ENCODE measurements around the gene PLA2G2F. TPM values are rescaled to one million over a fixed set of nuclear protein-coding genes. Genes with fewer than 3 reads are reported as not detected.

Gene PLA2G2F
- total RNA-seq, 4 donors from 2014 or later = not detected

GRCh38 chr1:20192871-20193411 lies 53.8 kb downstream of the PLA2G2F start:
- peaks cover 16 to 77% (median 74%) of the 10 kb centered on the region in 4 donors for H3K4me1 ChIP-seq
- no peaks in the 10 kb centered on the region for H3K9me3 ChIP-seq
- H3K27ac ChIP-seq (replicated peaks in 1 of 4) = peak overlapping the region; percentile 52 to 71 (median 64)
- WGBS = 94% methylated on average over 1 of the region's 1 CpG
- peaks cover 0 to 12% (median 5%) of the 10 kb centered on the region in 4 donors for H3K36me3 ChIP-seq
- TF ChIP-seq CTCF (IDR thresholded peaks at IDR 0.05) (no peak), EP300 (IDR thresholded peaks at IDR 0.05) (no peak), POLR2AphosphoS5 (IDR thresholded peaks at IDR 0.05) (no peak), POLR2A (IDR thresholded peaks at IDR 0.05; ENCODE audit: low read depth) (no peak)
- intact Hi-C loops (cut with DNase I) = no loop called here
- no peaks in the 10 kb centered on the region for H3K27me3 ChIP-seq
- H3K4me3 ChIP-seq = no peak overlapping the region
- DNase-seq (ENCODE audit: extremely low spot score) = no peak

- H3K36me3 ChIP-seq = peaks cover 0 to 12% (median 5%) of the 10 kb centered on the region in 4 donors
- DNase-seq (ENCODE audit: extremely low spot score) = no peak
- peak overlapping the region in 1 of 4 donors; percentile 25 for H3K27ac ChIP-seq (replicated peaks in 1 of 4)
- no peaks in the 10 kb centered on the region for H3K9me3 ChIP-seq
- 58% methylated on average over 2 of the region's 2 CpGs for WGBS
- H3K4me3 ChIP-seq = no peak overlapping the region
- intact Hi-C loops (cut with DNase I) = no loop called here
- peaks cover 7 to 64% (median 62%) of the 10 kb centered on the region in 4 donors for H3K4me1 ChIP-seq
- H3K27me3 ChIP-seq = no peaks in the 10 kb centered on the region
- no peak for TF ChIP-seq EP300 (IDR thresholded peaks at IDR 0.05)
- no peak for TF ChIP-seq POLR2A (IDR thresholded peaks at IDR 0.05; ENCODE audit: low read depth)
- TF ChIP-seq CTCF (IDR thresholded peaks at IDR 0.05) = no peak
- no peak for TF ChIP-seq POLR2AphosphoS5 (IDR thresholded peaks at IDR 0.05)
Observed at GRCh38 chr1:20194224-20194623, 55.1 kb downstream of the PLA2G2F start.

GRCh38 chr1:20194757-20195461 lies 55.8 kb downstream of the PLA2G2F start:
- TF ChIP-seq CTCF (IDR thresholded peaks at IDR 0.05) (peak; percentile 66 to 85 (median 80)), POLR2AphosphoS5 (IDR thresholded peaks at IDR 0.05) (peak in 1 of 2 donors; percentile 22), POLR2A (IDR thresholded peaks at IDR 0.05; ENCODE audit: low read depth) (no peak)
- H3K27me3 ChIP-seq = no peaks in the 10 kb centered on the region
- H3K4me1 ChIP-seq = peaks cover 7 to 57% (median 55%) of the 10 kb centered on the region in 4 donors
- H3K27ac ChIP-seq (replicated peaks in 1 of 4) = peak overlapping the region in 1 of 4 donors; percentile 25
- WGBS = 46% methylated on average over 15 of the region's 15 CpGs
- H3K9me3 ChIP-seq = no peaks in the 10 kb centered on the region
- H3K36me3 ChIP-seq = peaks cover 0 to 12% (median 5%) of the 10 kb centered on the region in 4 donors
- intact Hi-C loops (cut with DNase I) = loop anchor here (5.0 kb wide), 1 partner anchor 278 kb away; no protein-coding TSS in a partner anchor
- H3K4me3 ChIP-seq = no peak overlapping the region
- no peak for DNase-seq (ENCODE audit: extremely low spot score)

GRCh38 chr1:20195462-20195780 lies 56.3 kb downstream of the PLA2G2F start:
- intact Hi-C loops (cut with DNase I) = loop anchor here (5.0 kb wide), 1 partner anchor 278 kb away; no protein-coding TSS in a partner anchor

More at GRCh38 chr1:20195462-20195780, 56.3 kb downstream of the PLA2G2F start:
- peaks cover 7 to 53% (median 50%) of the 10 kb centered on the region in 4 donors for H3K4me1 ChIP-seq
- no peak overlapping the region for H3K4me3 ChIP-seq
- H3K9me3 ChIP-seq = no peaks in the 10 kb centered on the region
- H3K36me3 ChIP-seq = peaks cover 0 to 12% (median 5%) of the 10 kb centered on the region in 4 donors
- no peak for TF ChIP-seq CTCF (IDR thresholded peaks at IDR 0.05)
- DNase-seq (ENCODE audit: extremely low spot score) = no peak
- no peaks in the 10 kb centered on the region for H3K27me3 ChIP-seq
- no peak overlapping the region for H3K27ac ChIP-seq (replicated peaks in 1 of 4)
- WGBS = 72% methylated on average over 4 of the region's 4 CpGs
